ENCODE results near the gene KCTD1. TPM values are rescaled to one million over a fixed set of nuclear protein-coding genes. Genes with fewer than 3 reads are reported as not detected.

KCTD1 gene
- total and polyA plus RNA-seq, 2 of the 4 experiments (the other 2 are of a cell fraction) = 5.0 to 5.8 TPM

- no peak for DNase-seq
- Histone ChIP-seq H2AK9ac (replicated peaks; ENCODE audit: low read depth, low read length, poor library complexity) (no peak overlapping the region), H3K4ac (ENCODE audit: low read depth, low read length) (no peak overlapping the region), H2AFZ (replicated peaks; ENCODE audit: low read length, poor library complexity) (no peak overlapping the region), H3K14ac (replicated peaks; ENCODE audit: low read depth, low read length) (no peak overlapping the region), H3K79me1 (ENCODE audit: low read depth in 1 of 2, low read length in 2 of 2) (no peaks in the 10 kb centered on the region), H2BK5ac (ENCODE audit: low read depth, low read length, poor library complexity, severe bottlenecking) (no peak overlapping the region), H4K91ac (ENCODE audit: insufficient read depth, low read depth, low read length) (no peak overlapping the region), H4K8ac (ENCODE audit: low read depth in 2 of 2, low read length in 2 of 2) (no peak overlapping the region), H3K4me1 (ENCODE audit: control insufficient read depth, insufficient read depth, low read length) (peaks cover 1% of the 10 kb centered on the region; the same call in 1 of the 2 replicates), H3K4me2 (ENCODE audit: low read depth, low read length) (no peak overlapping the region; the same call in 1 of the 2 replicates), H4K5ac (ENCODE audit: low read depth, low read length) (no peak overlapping the region), H3K4me3 (ENCODE audit: insufficient read depth, low read depth, low read length) (no peak overlapping the region), H3K9ac (ENCODE audit: low read depth, low read length) (no peak overlapping the region), H3K9me3 (ENCODE audit: control insufficient read depth, insufficient read depth, low read length) (no peaks in the 10 kb centered on the region), H3K36me3 (ENCODE audit: control insufficient read depth, insufficient read depth, low read length) (no peaks in the 10 kb centered on the region), H2BK15ac (ENCODE audit: low read depth, low read length) (no peak overlapping the region), H3K27me3 (ENCODE audit: control insufficient read depth, insufficient read depth, low read length) (peaks cover 3% of the 10 kb centered on the region), H3K56ac (ENCODE audit: extremely low read depth, insufficient read depth, low read length) (no peak overlapping the region), H3K9me1 (ENCODE audit: insufficient read depth, low read length) (no peaks in the 10 kb centered on the region), H4K20me1 (ENCODE audit: insufficient read depth, low read length) (no peaks in the 10 kb centered on the region), H3K27ac (ENCODE audit: insufficient read depth, low read length) (no peak overlapping the region), H2BK20ac (ENCODE audit: low read depth, low read length) (no peak overlapping the region), H2BK120ac (ENCODE audit: low read depth, low read length) (no peak overlapping the region), H3K18ac (ENCODE audit: low read depth, low read length) (no peak overlapping the region), H2AK5ac (ENCODE audit: low read depth, low read length) (no peak overlapping the region), H3K23ac (ENCODE audit: low read depth, low read length) (no peak overlapping the region)
- TF ChIP-seq POLR2A (IDR thresholded peaks at IDR 0.05; ENCODE audit: low read depth, low read length) (no peak), FOS (IDR thresholded peaks at IDR 0.05; ENCODE audit: low read depth, low read length) (no peak), SMC3 (IDR thresholded peaks at IDR 0.05; ENCODE audit: low read depth, low read length) (no peak), NFE2L2 (IDR thresholded peaks at IDR 0.05; ENCODE audit: low read depth, low read length) (no peak), MXI1 (IDR thresholded peaks at IDR 0.05; ENCODE audit: borderline replicate concordance, low read depth, low read length) (no peak), CHD1 (IDR thresholded peaks at IDR 0.05; ENCODE audit: low read depth, low read length) (no peak)
- intact Hi-C loops (cut with micrococcal nuclease) = no loop called here
- WGBS, 2 experiments (ENCODE audit: extremely low coverage in 2 of 2, insufficient read length in 1 of 2) = no CpG with 5 or more reads among the region's 3 CpGs
- dilution Hi-C loops (cut with HindIII; ENCODE audit: low sequenced_read_pairs, unreplicated experiment) = no loop called here
- ChIA-PET CTCF (no interaction called here), POLR2A (ENCODE audit: unreplicated experiment) (no interaction called here)
- ATAC-seq (ENCODE audit: low read depth) = no peak
- no TSS peak for BruUV-seq (replicated peaks)
- in situ Hi-C loops (cut with MboI; ENCODE audit: low sequenced_read_pairs) = no loop called here
These were observed 106.2 kb downstream of the KCTD1 start for GRCh38 chr18:26442126-26442525.
